Osteocyte (in vitro differentiated cells): ENCODE measurements around the gene DPP6. TPM values are rescaled to one million over a fixed set of nuclear protein-coding genes. Genes with fewer than 3 reads are reported as not detected.

Source experiments
- DNase-seq: peaks from one replicate; pipeline ENCODE4 v3.0.0; 2021; ENCODE audit warnings: mixed read lengths; ENCODE audit not compliant: unreplicated experiment; ENCODE audit errors: extremely low spot score
- H3K27ac Mint-ChIP-seq: one replicate; pipeline ENCODE4 v1.8.0; 2021; ENCODE audit warnings: mild to moderate bottlenecking, mixed read lengths; ENCODE audit not compliant: unreplicated experiment
- H3K27me3 Mint-ChIP-seq: one replicate; pipeline ENCODE4 v1.8.0; 2021; ENCODE audit warnings: mixed read lengths; ENCODE audit not compliant: unreplicated experiment
- H3K36me3 Mint-ChIP-seq: one replicate; pipeline ENCODE4 v1.8.0; 2021; ENCODE audit warnings: mixed read lengths; ENCODE audit not compliant: unreplicated experiment
- H3K4me1 Mint-ChIP-seq: one replicate; pipeline ENCODE4 v1.8.0; 2021; ENCODE audit warnings: mixed read lengths; ENCODE audit not compliant: unreplicated experiment
- H3K4me3 Mint-ChIP-seq: one replicate; pipeline ENCODE4 v1.8.0; 2021; ENCODE audit warnings: mild to moderate bottlenecking, moderate library complexity, mixed read lengths; ENCODE audit not compliant: unreplicated experiment
- H3K9me3 Mint-ChIP-seq: one replicate; pipeline ENCODE4 v1.8.0; 2021; ENCODE audit warnings: mixed read lengths; ENCODE audit not compliant: unreplicated experiment
- total RNA-seq: library from RNA; stranded (reverse); gene quantifications from 2 replicates; pipeline ENCODE4 v1.2.1, GENCODE V29; 2021
- TF ChIP-seq, protein P1 (sequence below): fragments of 200-600 bp; sonication (generic); IDR thresholded peaks from 2 replicates; pipeline ENCODE4 v1.5.0; 2021; ENCODE audit warnings: antibody characterized with exemption, mild to moderate bottlenecking, moderate library complexity

The DPP6 gene
- total RNA-seq, 1 donor from 2014 or later = not detected

DNA sequence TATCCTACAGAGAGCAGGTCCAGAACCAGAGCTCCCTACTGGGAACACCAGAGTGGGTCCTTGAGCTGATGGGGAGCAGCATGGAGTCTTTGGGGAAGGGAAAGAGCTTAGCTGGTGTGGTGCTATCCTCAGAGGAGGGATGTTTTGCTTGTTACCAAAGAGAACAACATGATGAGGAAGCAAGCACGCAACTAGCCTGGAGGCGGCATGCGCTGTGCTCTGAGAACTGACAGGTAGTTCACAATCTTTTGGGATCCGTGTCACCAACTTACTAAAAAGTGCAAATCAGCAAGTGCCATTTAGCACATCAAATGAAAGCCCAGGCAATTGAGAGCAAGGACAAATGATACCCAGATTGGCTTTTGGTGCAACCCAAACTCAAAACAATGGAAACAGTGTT, 257.9 kb downstream of the DPP6 start:
- H3K4me3 Mint-ChIP-seq = no peak overlapping the region
- H3K27ac Mint-ChIP-seq = no peak overlapping the region
- no peaks in the 10 kb centered on the region for H3K36me3 Mint-ChIP-seq
- no peak for DNase-seq
- no peaks in the 10 kb centered on the region for H3K27me3 Mint-ChIP-seq
- TF ChIP-seq, protein P1, sequence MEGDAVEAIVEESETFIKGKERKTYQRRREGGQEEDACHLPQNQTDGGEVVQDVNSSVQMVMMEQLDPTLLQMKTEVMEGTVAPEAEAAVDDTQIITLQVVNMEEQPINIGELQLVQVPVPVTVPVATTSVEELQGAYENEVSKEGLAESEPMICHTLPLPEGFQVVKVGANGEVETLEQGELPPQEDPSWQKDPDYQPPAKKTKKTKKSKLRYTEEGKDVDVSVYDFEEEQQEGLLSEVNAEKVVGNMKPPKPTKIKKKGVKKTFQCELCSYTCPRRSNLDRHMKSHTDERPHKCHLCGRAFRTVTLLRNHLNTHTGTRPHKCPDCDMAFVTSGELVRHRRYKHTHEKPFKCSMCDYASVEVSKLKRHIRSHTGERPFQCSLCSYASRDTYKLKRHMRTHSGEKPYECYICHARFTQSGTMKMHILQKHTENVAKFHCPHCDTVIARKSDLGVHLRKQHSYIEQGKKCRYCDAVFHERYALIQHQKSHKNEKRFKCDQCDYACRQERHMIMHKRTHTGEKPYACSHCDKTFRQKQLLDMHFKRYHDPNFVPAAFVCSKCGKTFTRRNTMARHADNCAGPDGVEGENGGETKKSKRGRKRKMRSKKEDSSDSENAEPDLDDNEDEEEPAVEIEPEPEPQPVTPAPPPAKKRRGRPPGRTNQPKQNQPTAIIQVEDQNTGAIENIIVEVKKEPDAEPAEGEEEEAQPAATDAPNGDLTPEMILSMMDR = no peak
- H3K4me1 Mint-ChIP-seq = no peaks in the 10 kb centered on the region
- peaks cover 51% of the 10 kb centered on the region for H3K9me3 Mint-ChIP-seq

DNA sequence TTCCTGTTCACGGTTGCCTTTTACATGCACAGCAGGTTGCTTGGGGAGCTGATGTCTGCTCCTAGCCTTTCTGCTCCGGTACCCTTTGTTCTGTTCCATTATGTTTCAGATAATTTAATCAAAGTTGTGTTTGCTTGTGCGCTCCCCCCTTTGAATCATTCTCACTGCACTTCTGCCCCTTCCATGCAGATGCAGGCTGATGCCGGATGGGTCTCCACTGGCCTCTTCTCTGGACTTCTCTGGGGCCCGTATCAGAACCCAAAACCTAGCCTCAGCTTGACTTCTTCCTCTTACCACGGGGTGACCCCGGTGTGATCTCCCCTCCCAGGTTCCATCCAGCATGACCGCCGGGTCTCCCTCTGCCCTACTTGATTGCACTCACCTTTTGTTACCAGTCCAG, 272.0 kb downstream of the DPP6 start:
- H3K9me3 Mint-ChIP-seq = peaks cover 36% of the 10 kb centered on the region
- H3K4me3 Mint-ChIP-seq = no peak overlapping the region
- H3K36me3 Mint-ChIP-seq = no peaks in the 10 kb centered on the region
- H3K4me1 Mint-ChIP-seq = no peaks in the 10 kb centered on the region
- H3K27me3 Mint-ChIP-seq = no peaks in the 10 kb centered on the region
- no peak overlapping the region for H3K27ac Mint-ChIP-seq
- TF ChIP-seq, protein P1 = no peak
- no peak for DNase-seq

DNA sequence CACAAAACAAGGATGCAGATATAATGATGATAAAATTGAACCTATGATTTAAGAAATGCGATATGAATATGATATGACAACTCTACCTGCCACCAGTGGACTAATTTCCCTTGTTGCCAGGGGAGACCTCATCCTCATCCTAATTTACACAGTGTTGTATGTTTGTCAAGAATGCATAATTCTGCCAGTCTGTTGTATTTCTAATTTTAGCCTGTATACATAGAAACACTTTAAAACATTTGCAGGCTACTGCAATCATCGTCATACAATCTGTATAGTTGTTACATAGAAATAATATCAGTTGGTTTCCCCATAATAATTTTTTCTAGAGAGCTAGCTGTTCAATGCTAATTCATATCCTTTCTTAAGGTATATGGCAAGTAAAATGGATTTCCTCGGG, 274.2 kb downstream of the DPP6 start:
- no peak overlapping the region for H3K27ac Mint-ChIP-seq
- H3K4me3 Mint-ChIP-seq = no peak overlapping the region
- peaks cover 46% of the 10 kb centered on the region for H3K9me3 Mint-ChIP-seq
- no peaks in the 10 kb centered on the region for H3K36me3 Mint-ChIP-seq
- H3K4me1 Mint-ChIP-seq = no peaks in the 10 kb centered on the region
- TF ChIP-seq, protein P1 = no peak
- H3K27me3 Mint-ChIP-seq = no peaks in the 10 kb centered on the region
- DNase-seq = no peak

DNA sequence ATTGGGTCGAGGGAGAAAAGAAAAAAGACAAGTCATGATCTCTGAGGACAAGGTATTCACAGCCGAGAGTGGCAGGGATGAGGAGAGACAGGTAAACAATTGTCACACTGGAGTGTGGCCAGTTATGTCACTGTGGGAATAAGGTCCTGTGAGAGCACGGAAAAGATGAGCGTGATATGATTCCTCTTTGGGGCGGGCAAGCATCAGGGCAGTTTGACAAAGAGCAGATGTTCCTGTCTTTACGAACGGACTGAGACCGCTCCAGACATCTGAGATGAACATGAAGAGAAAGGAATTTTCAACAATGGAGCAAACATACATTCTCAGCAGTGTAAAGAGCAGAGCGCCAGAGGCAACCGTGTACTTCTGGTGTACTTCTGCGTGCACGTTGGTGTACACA, 278.1 kb downstream of the DPP6 start:
- Mint-ChIP-seq H3K4me1 (no peaks in the 10 kb centered on the region), H3K4me3 (no peak overlapping the region), H3K27ac (no peak overlapping the region), H3K36me3 (no peaks in the 10 kb centered on the region), H3K9me3 (peaks cover 45% of the 10 kb centered on the region), H3K27me3 (no peaks in the 10 kb centered on the region)
- no peak for DNase-seq
- TF ChIP-seq, protein P1 = no peak

DNA sequence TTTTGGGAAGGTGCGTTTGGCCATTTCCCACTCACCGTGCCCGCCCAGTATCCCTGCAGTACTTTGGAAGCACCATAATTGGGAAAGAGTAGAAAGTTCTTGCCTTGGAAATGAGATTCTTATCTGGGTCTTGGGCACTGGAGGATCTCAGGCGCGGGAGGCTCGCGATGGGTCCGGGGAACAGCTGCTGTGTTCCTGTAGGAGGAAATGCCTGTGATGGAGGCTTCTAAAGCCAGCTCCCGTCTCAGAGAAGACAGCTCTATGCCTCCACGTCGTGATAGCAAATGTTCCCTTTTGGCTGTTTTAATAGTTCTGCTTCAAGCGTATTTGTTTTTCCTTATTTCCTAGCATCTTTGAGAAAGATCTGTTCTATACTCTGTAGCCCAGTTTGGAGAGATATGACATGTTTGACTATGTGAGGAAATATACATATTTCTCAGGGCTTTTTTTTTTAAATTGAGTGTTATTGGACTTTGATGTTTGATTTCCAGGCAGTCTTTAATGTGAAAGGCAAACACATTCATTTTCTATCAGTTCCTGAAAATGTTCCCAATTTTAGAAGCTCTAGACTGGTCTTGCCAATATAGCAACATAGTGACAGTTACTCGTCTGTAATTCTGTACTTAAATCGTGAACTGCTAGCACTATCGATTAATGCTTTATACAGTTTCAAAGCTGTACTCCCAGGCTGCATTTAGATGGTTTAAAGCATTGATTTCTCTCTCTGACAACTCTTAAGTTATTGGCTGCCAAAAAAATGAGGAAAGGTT, 280.8 kb downstream of the DPP6 start:
- Mint-ChIP-seq H3K4me3 (no peak overlapping the region), H3K9me3 (peaks cover 49% of the 10 kb centered on the region), H3K4me1 (no peaks in the 10 kb centered on the region), H3K27ac (no peak overlapping the region), H3K36me3 (no peaks in the 10 kb centered on the region), H3K27me3 (no peaks in the 10 kb centered on the region)
- DNase-seq = no peak
- TF ChIP-seq, protein P1 = no peak
